ENCODE data around the gene KCNQ1. TPM values are rescaled to one million over a fixed set of nuclear protein-coding genes. Genes with fewer than 3 reads are reported as not detected.

KCNQ1 gene
- total RNA-seq, 1 experiment from 2014 or later = 2.5 TPM

DNA sequence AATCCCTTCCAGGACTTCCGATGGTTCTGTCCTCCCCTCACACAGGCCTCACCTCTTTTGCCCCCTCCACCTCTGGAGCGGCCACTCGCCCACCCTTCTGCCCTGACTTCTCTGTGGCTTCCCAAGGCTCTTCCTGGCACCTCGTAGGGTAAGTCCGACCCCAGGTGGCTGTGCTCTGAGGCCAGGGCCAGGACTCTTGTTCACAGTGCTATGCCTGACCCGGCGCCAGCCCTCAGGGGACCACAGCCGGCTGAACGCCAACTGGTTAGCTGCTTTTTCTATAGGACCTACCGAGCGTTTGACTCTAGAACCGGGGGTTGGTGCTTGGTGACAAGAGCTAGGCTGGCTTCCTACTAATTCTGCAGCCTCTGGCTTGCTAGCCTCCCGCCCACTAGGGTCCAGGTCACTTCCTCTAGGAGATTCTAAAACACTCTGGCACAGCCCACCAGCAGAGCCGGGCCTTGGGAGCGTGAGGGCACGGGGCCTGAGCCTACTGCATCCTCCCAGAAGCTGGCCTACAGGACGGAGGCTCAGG, 283.4 kb downstream of the KCNQ1 start:
- ATAC-seq = no peak
- ChIA-PET POLR2A (no interaction called here), CTCF (no interaction called here)
- H3K9me3 Mint-ChIP-seq = peaks cover 9% of the 10 kb centered on the region; the same call in 1 of the 2 replicates
- DNase-seq (ENCODE audit: low spot score) = no peak
- no peak overlapping the region for H3K27ac Mint-ChIP-seq
- H3K27me3 Mint-ChIP-seq (ENCODE audit: low read depth) = peaks cover 89% of the 10 kb centered on the region
- no peak overlapping the region for H3K4me3 Mint-ChIP-seq
- TF ChIP-seq SMAD4 (CRISPR knock-in tag; IDR thresholded peaks at IDR 0.05) = no peak
- no peak for TF ChIP-seq GRHL2 (CRISPR knock-in tag; IDR thresholded peaks at IDR 0.05; ENCODE audit: insufficient replicate concordance, severe bottlenecking)
- TF ChIP-seq NFATC4 (CRISPR knock-in tag; IDR thresholded peaks at IDR 0.05) = no peak
- TF ChIP-seq JAZF1 (CRISPR knock-in tag; IDR thresholded peaks at IDR 0.05) = no peak
- no peak for TF ChIP-seq ZNF671 (CRISPR knock-in tag; IDR thresholded peaks at IDR 0.05)
- no peak for TF ChIP-seq ZNF317 (CRISPR knock-in tag; IDR thresholded peaks at IDR 0.05; ENCODE audit: borderline replicate concordance, low read depth)
- TF ChIP-seq FOXJ3 (CRISPR knock-in tag; IDR thresholded peaks at IDR 0.05; ENCODE audit: borderline replicate concordance) = no peak
- no peak for TF ChIP-seq MYBL2 (CRISPR knock-in tag; IDR thresholded peaks at IDR 0.05)
- TF ChIP-seq MAX (CRISPR knock-in tag; IDR thresholded peaks at IDR 0.05) = no peak
- no peak for TF ChIP-seq NFYB (CRISPR knock-in tag; conservative IDR thresholded peaks at IDR 0.05; ENCODE audit: low read depth)
- TF ChIP-seq, protein P1, sequence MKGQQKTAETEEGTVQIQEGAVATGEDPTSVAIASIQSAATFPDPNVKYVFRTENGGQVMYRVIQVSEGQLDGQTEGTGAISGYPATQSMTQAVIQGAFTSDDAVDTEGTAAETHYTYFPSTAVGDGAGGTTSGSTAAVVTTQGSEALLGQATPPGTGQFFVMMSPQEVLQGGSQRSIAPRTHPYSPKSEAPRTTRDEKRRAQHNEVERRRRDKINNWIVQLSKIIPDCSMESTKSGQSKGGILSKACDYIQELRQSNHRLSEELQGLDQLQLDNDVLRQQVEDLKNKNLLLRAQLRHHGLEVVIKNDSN (CRISPR knock-in tag; IDR thresholded peaks at IDR 0.05) = no peak
- no peak for TF ChIP-seq CREB1 (CRISPR knock-in tag; IDR thresholded peaks at IDR 0.05)
- TF ChIP-seq TCF7 (CRISPR knock-in tag; IDR thresholded peaks at IDR 0.05; ENCODE audit: low read depth) = no peak
- no peak for TF ChIP-seq ARID4B (CRISPR knock-in tag; IDR thresholded peaks at IDR 0.05; ENCODE audit: borderline replicate concordance)
- no peak for TF ChIP-seq AR (CRISPR knock-in tag; IDR thresholded peaks at IDR 0.05)
- TF ChIP-seq ZNF138 (CRISPR knock-in tag; conservative IDR thresholded peaks at IDR 0.05) = no peak
- H3K4me1 Mint-ChIP-seq = no peaks in the 10 kb centered on the region
- no peaks in the 10 kb centered on the region; the same call in 1 of the 2 replicates for H3K36me3 Mint-ChIP-seq

DNA sequence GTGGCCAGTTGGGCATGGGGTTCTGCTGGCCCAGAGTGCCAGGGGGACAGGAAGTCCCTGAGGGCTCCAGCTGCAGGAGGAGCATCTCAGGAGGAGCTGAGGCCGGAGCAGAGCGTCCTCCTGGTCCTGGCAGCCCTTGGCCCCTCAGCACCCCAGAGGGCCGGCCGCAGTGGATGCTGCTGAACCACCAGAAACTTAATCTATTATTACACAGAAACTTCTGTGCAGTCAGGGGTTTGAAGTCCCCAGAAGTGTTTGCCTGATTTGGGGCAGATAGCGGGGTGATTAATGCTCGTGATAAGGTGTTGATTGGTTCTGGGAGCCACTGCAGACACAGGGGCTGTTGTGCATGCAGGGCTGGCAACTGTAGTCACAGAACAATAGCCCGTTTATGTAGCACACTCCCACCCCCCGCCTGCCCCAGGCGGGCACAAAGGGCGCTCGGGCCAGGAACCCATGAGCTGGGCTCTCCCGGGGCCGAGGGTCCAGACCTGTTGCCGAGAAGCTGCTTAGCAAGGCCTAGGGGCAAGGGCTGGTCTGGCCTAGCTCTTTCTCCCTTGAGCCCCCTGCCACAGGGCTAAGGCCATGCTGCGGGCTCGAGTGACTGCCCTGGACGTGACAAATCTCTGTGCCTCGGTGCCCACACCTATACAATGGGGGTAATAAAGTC, 284.0 kb downstream of the KCNQ1 start:
- ATAC-seq (no peak), DNase-seq (ENCODE audit: low spot score) (no peak)
- no peak overlapping the region for H3K27ac Mint-ChIP-seq
- no peak overlapping the region for H3K4me3 Mint-ChIP-seq
- peaks cover 88% of the 10 kb centered on the region for H3K27me3 Mint-ChIP-seq (ENCODE audit: low read depth)
- H3K36me3 Mint-ChIP-seq = no peaks in the 10 kb centered on the region; the same call in 1 of the 2 replicates
- TF ChIP-seq SOX15 (CRISPR knock-in tag; IDR thresholded peaks at IDR 0.05) (no peak), GABPB1 (CRISPR knock-in tag; IDR thresholded peaks at IDR 0.05) (peak; percentile 21; the same call in 1 of the 2 replicates)
- ChIA-PET POLR2A (no interaction called here), CTCF (no interaction called here)
- no peaks in the 10 kb centered on the region for H3K4me1 Mint-ChIP-seq
- peaks cover 9% of the 10 kb centered on the region; the same call in 1 of the 2 replicates for H3K9me3 Mint-ChIP-seq

All from WTC11 (cell line).